ENCODE results near the gene TBPL1. TPM values are rescaled to one million over a fixed set of nuclear protein-coding genes. Genes with fewer than 3 reads are reported as not detected.

TBPL1 gene
- total RNA-seq, 1 donor from 2014 or later, result 18.7 TPM

GRCh38 chr6:133990321-133990720 lies 37.3 kb downstream of the TBPL1 start:
- TF ChIP-seq, protein P1, sequence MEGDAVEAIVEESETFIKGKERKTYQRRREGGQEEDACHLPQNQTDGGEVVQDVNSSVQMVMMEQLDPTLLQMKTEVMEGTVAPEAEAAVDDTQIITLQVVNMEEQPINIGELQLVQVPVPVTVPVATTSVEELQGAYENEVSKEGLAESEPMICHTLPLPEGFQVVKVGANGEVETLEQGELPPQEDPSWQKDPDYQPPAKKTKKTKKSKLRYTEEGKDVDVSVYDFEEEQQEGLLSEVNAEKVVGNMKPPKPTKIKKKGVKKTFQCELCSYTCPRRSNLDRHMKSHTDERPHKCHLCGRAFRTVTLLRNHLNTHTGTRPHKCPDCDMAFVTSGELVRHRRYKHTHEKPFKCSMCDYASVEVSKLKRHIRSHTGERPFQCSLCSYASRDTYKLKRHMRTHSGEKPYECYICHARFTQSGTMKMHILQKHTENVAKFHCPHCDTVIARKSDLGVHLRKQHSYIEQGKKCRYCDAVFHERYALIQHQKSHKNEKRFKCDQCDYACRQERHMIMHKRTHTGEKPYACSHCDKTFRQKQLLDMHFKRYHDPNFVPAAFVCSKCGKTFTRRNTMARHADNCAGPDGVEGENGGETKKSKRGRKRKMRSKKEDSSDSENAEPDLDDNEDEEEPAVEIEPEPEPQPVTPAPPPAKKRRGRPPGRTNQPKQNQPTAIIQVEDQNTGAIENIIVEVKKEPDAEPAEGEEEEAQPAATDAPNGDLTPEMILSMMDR (IDR thresholded peaks at IDR 0.05), result no peak
- no peak overlapping the region for H3K27ac ChIP-seq
- DNase-seq (no peak), ATAC-seq (no peak)
- H3K27me3 ChIP-seq, result no peaks in the 10 kb centered on the region
- H3K4me3 ChIP-seq, result no peak overlapping the region
- peaks cover 18% of the 10 kb centered on the region for H3K36me3 ChIP-seq
- H3K9me3 ChIP-seq, result no peaks in the 10 kb centered on the region
- intact Hi-C loops (cut with DNase I), result no loop called here
- peaks cover 4% of the 10 kb centered on the region for H3K4me1 ChIP-seq

DNA sequence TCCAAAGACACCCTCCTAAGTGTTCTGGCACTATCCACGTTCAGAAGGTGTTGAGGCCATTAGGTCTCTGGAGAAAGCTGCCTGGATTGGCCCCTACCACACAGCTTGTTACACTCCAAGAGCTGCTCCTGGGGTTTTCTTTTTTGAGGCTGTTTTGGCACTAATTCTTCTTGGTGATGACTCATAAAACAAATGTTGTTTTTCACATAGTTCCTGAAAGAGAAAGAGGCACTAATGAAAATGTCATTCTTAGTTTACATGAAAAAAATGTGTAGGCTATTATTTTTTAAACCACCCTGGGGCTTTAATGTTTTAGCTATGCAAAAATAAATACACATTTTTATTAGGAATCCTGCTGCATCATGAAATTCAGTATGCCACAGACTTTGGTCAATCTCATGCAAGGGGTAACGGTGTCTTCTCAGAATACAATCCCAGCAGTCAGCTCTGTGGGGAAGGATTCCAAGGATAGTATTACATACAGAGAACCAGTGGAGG lies 38.1 kb downstream of the TBPL1 start:
- TF ChIP-seq, protein P1 (IDR thresholded peaks at IDR 0.05), result no peak
- Histone ChIP-seq H3K4me3 (no peak overlapping the region), H3K9me3 (no peaks in the 10 kb centered on the region), H3K27ac (no peak overlapping the region), H3K27me3 (no peaks in the 10 kb centered on the region), H3K36me3 (peaks cover 10% of the 10 kb centered on the region), H3K4me1 (peaks cover 4% of the 10 kb centered on the region)
- ATAC-seq, result no peak
- DNase-seq, result no peak
- intact Hi-C loops (cut with DNase I), result no loop called here

GRCh38 chr6:133992992-133993680 lies 40.1 kb downstream of the TBPL1 start:
- H3K36me3 ChIP-seq, result no peaks in the 10 kb centered on the region
- no peak overlapping the region for H3K4me3 ChIP-seq
- H3K27me3 ChIP-seq, result no peaks in the 10 kb centered on the region
- TF ChIP-seq, protein P1 (IDR thresholded peaks at IDR 0.05), result no peak
- no peak for DNase-seq
- ATAC-seq, result no peak
- H3K9me3 ChIP-seq, result no peaks in the 10 kb centered on the region
- intact Hi-C loops (cut with DNase I), result no loop called here
- H3K27ac ChIP-seq, result no peak overlapping the region
- H3K4me1 ChIP-seq, result peaks cover 4% of the 10 kb centered on the region

DNA sequence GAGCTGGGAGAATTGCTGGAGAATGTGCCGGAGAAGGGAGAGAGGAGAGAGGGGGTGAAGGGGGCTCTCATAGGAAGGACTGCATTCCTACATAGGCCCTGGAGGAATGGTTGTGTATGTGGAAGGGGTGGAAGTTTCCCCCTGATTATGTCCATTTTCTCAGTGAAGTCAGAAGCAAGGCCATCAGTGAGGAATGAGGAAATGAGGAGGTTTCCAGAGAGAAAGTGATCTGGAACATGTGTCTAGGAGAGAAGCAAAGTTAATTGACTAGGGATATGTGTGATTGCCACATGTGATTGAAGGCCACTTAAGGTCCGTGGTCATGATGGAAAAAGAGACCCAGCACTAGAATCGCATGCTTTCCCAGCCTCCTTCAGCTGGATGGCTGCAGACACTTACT lies 42.3 kb downstream of the TBPL1 start:
- Histone ChIP-seq H3K27me3 (no peaks in the 10 kb centered on the region), H3K9me3 (no peaks in the 10 kb centered on the region), H3K27ac (no peak overlapping the region), H3K4me1 (peaks cover 4% of the 10 kb centered on the region), H3K36me3 (no peaks in the 10 kb centered on the region), H3K4me3 (no peak overlapping the region)
- no peak for DNase-seq
- TF ChIP-seq, protein P1 (IDR thresholded peaks at IDR 0.05), result no peak
- ATAC-seq, result no peak
- intact Hi-C loops (cut with DNase I), result no loop called here

- H3K36me3 ChIP-seq, result no peaks in the 10 kb centered on the region
- H3K9me3 ChIP-seq, result no peaks in the 10 kb centered on the region
- TF ChIP-seq, protein P1 (IDR thresholded peaks at IDR 0.05), result no peak
- no peaks in the 10 kb centered on the region for H3K27me3 ChIP-seq
- ATAC-seq (no peak), DNase-seq (no peak)
- H3K27ac ChIP-seq, result no peak overlapping the region
- intact Hi-C loops (cut with DNase I), result no loop called here
- no peak overlapping the region for H3K4me3 ChIP-seq
- H3K4me1 ChIP-seq, result peaks cover 3% of the 10 kb centered on the region
Measured at GRCh38 chr6:133995758-133996157, 42.7 kb downstream of the TBPL1 start.
